Mucosa of stomach (tissue), 1 donor: ENCODE data around the gene RNASE1.
"Not testable (repeated sequence)": the region's sequence is repeated elsewhere in the genome, so short reads cannot be mapped to it uniquely, and the experiment has no call there.

ENCODE experiments used
- H3K27me3 ChIP-seq: one replicate; pipeline ENCODE4 v1.7.0; 2013; ENCODE audit warnings: mild to moderate bottlenecking, low read length; ENCODE audit not compliant: control insufficient read depth, insufficient read depth
- H3K36me3 ChIP-seq: one replicate; pipeline ENCODE4 v1.7.0; 2013; ENCODE audit warnings: low read length; ENCODE audit not compliant: control insufficient read depth, insufficient read depth
- H3K4me1 ChIP-seq: one replicate; pipeline ENCODE4 v1.7.0; 2013; ENCODE audit warnings: mild to moderate bottlenecking, low read length; ENCODE audit not compliant: control insufficient read depth, insufficient read depth
- H3K4me3 ChIP-seq: one replicate; pipeline ENCODE4 v1.7.0; 2013; ENCODE audit warnings: low read length
- H3K9ac ChIP-seq: one replicate; pipeline ENCODE4 v1.7.0; 2013; ENCODE audit warnings: mild to moderate bottlenecking, low read length, moderate library complexity
- H3K9me3 ChIP-seq: one replicate; pipeline ENCODE4 v1.7.0; 2013; ENCODE audit warnings: mild to moderate bottlenecking, low read length, moderate library complexity; ENCODE audit not compliant: control insufficient read depth
- donor health status: Pancreatic carcinoma.

Gene RNASE1

DNA sequence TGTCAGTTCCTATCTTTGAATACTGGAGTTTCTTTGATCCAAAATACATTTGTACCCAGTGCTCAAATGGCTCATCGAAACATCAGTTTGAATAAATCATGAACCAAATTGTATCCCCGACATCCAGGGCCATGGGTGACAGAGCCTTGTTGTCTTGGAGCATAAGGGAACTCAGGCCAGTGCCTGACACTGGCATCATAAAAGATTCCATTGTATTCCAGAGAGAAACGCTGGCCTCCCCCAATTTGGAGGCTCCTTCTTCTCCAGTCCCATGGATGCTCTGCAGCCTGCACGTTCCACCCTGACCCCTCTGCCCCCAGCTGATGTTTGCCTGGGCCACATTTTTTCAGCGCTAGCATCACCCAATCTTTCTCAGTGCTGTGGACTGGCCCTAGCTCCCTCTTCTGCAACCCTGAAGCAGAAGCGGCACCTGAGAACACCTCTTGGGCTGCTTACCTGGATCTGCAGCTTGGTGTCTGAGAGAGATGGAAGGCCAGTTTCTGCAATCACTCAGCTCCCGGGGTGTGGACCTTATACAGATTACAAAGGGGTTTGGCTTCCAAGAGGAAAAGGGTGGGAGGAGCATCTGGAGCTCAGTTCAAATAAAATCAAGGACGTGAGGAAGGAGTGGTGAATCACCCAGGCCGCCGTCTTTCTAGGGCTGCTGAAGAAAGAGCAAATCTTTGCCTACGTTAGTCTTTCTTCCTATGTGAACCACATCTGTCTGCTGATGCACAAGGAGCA lies at the start of gene RNASE1:
Gene RNASE1 (minus strand): TSS at position 504 of the 744 bp plus-strand sequence. CDS start 776 bp downstream, outside the sequence.
- peak within 1 kb of the TSS; percentile 64 for H3K9ac ChIP-seq

GRCh38 chr14:20848955-20849570 lies 46.4 kb upstream of the RNASE1 start:
- no peak overlapping the region for H3K4me3 ChIP-seq
- H3K27me3 ChIP-seq = no peaks in the 10 kb centered on the region
- no peak overlapping the region for H3K9ac ChIP-seq
- peaks cover 18% of the 10 kb centered on the region for H3K4me1 ChIP-seq
- H3K9me3 ChIP-seq = no peaks in the 10 kb centered on the region
- no peaks in the 10 kb centered on the region for H3K36me3 ChIP-seq

More for the DNA sequence above, at the start of gene RNASE1:
- H3K27me3 ChIP-seq = no peaks in the 10 kb centered on the region
- H3K4me1 ChIP-seq = peaks cover 65% of the 10 kb centered on the region
- H3K36me3 ChIP-seq = no peaks in the 10 kb centered on the region
- H3K9me3 ChIP-seq = no peaks in the 10 kb centered on the region
- H3K4me3 ChIP-seq = peak within 1 kb of the TSS; percentile 77

- no peaks in the 10 kb centered on the region for H3K9me3 ChIP-seq
- no peak overlapping the region for H3K9ac ChIP-seq
- no peaks in the 10 kb centered on the region for H3K36me3 ChIP-seq
- H3K4me3 ChIP-seq = no peak overlapping the region
- H3K27me3 ChIP-seq = no peaks in the 10 kb centered on the region
- peaks cover 18% of the 10 kb centered on the region for H3K4me1 ChIP-seq
Observed at GRCh38 chr14:20848316-20848954, 45.8 kb upstream of the RNASE1 start.

DNA sequence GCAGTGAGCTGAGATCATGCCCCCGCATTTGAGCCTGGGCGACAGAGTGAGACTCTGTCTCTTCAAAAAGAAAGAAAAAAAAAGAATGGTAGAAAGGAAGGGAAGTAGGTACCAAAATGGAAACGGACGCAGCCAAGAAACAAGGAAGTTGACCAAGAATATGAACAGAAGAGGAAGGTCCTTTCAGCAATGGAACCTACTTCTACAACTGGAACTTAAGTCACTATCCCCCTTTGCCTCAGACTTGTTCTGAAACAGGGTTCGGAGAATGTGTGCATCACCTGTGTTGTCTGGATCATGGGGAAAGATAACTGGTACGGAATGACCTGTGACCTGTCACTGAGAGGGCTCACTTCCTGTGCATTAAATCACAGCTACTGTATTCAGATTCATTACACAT lies 43.9 kb upstream of the RNASE1 start:
- H3K9me3 ChIP-seq = no peaks in the 10 kb centered on the region
- H3K9ac ChIP-seq = no peak overlapping the region
- no peaks in the 10 kb centered on the region for H3K36me3 ChIP-seq
- H3K4me1 ChIP-seq = peaks cover 18% of the 10 kb centered on the region
- no peaks in the 10 kb centered on the region for H3K27me3 ChIP-seq
- H3K4me3 ChIP-seq = no peak overlapping the region

GRCh38 chr14:20841096-20841495 lies 38.5 kb upstream of the RNASE1 start:
- no peaks in the 10 kb centered on the region for H3K36me3 ChIP-seq
- no peaks in the 10 kb centered on the region for H3K27me3 ChIP-seq
- no peak overlapping the region for H3K4me3 ChIP-seq
- no peaks in the 10 kb centered on the region for H3K4me1 ChIP-seq
- H3K9ac ChIP-seq = no peak overlapping the region
- H3K9me3 ChIP-seq = no peaks in the 10 kb centered on the region

DNA sequence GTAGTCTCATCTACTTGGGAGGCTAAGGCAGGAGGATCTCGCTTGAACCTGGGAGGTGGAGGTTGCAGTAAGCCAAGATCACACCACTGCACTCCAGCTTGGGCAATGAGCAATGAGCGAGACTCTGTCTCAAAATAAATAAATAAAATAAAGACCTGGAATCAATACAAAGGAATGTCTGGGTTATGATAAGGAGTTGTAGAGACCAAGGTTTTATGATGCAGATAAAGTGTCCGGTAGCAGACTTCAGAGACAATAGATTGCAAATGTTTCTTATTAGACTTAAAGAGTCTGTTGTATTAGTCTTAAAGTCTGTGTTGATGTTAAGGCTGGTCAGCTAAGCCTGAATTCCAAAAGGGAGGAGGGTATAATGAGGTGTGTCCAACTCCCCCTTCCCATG lies 35.2 kb upstream of the RNASE1 start:
- H3K4me1 ChIP-seq = no peaks in the 10 kb centered on the region
- no peaks in the 10 kb centered on the region for H3K36me3 ChIP-seq
- no peaks in the 10 kb centered on the region for H3K9me3 ChIP-seq
- H3K9ac ChIP-seq = no peak overlapping the region
- no peaks in the 10 kb centered on the region for H3K27me3 ChIP-seq
- no peak overlapping the region for H3K4me3 ChIP-seq

- no peaks in the 10 kb centered on the region for H3K27me3 ChIP-seq
- H3K4me3 ChIP-seq = no peak overlapping the region
- H3K9me3 ChIP-seq = no peaks in the 10 kb centered on the region
- no peaks in the 10 kb centered on the region for H3K4me1 ChIP-seq
- no peak overlapping the region for H3K9ac ChIP-seq
- no peaks in the 10 kb centered on the region for H3K36me3 ChIP-seq
Observed at GRCh38 chr14:20836668-20837338, 34.2 kb upstream of the RNASE1 start.

GRCh38 chr14:20834899-20835298 lies 32.3 kb upstream of the RNASE1 start:
- Histone ChIP-seq H3K9ac (no peak overlapping the region), H3K4me1 (no peaks in the 10 kb centered on the region), H3K27me3 (no peaks in the 10 kb centered on the region), H3K4me3 (no peak overlapping the region), H3K9me3 (no peaks in the 10 kb centered on the region), H3K36me3 (no peaks in the 10 kb centered on the region)

DNA sequence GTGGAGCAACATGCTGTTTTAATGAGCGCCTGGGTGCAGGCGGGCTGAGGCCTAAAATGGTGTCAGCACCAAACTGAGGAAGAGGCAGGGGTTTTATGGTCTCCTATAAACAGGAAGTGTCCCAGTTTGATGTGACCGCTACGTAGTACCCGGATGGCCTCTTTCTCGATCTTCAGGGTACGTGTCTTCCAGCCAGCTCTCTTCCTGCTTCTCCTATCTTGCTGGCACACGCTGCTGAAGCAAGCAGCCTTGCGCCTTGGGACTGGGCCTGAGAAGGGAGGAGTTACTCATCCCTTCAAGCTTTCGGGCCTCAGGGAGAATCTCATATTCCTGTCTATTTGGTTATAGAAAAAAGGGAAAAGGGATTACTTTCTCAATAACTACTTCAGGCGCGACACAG lies 28.2 kb upstream of the RNASE1 start:
- Histone ChIP-seq H3K9me3 (peaks cover 8% of the 10 kb centered on the region), H3K27me3 (no peaks in the 10 kb centered on the region), H3K36me3 (no peaks in the 10 kb centered on the region), H3K4me1 (no peaks in the 10 kb centered on the region), H3K9ac (no peak overlapping the region), H3K4me3 (no peak overlapping the region)

- not testable (repeated sequence) for H3K9me3 ChIP-seq, H3K9ac ChIP-seq, H3K4me1 ChIP-seq, H3K36me3 ChIP-seq, H3K4me3 ChIP-seq, H3K27me3 ChIP-seq
Observed at GRCh38 chr14:20828024-20828694, 25.5 kb upstream of the RNASE1 start.

DNA sequence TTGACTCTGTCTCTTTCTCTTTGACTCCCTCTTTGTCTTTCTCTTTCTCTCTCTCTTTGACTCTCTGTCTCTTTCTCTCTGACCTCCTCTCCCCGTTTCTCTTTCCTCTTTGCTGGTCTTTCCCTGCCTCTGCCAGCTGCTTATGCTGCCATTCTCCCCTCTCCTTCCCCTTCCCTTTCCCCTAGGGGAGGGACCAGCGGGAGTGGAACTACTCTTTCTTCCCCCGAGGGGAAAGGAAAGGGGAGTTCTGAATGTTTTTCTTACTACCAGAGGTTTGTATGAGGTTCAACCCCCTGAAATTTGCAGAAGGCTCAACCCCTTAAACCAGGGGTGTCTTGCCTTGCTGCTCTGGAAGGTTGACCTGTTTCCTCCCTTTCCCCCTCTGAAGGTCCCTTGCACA lies 24.7 kb upstream of the RNASE1 start:
- peaks cover 8% of the 10 kb centered on the region for H3K9me3 ChIP-seq
- H3K27me3 ChIP-seq = no peaks in the 10 kb centered on the region
- H3K4me3 ChIP-seq = no peak overlapping the region
- H3K36me3 ChIP-seq = no peaks in the 10 kb centered on the region
- no peak overlapping the region for H3K9ac ChIP-seq
- H3K4me1 ChIP-seq = peaks cover 1% of the 10 kb centered on the region
